Measurements from ENCODE around the gene ERAP2.
A peak's percentile ranks its signal among the peaks of the same experiment; 100 is the strongest.

Gene ERAP2

GRCh38 chr5:96933764-96934707 lies 57.7 kb downstream of the ERAP2 start:
- DNase-seq: no peak

DNA sequence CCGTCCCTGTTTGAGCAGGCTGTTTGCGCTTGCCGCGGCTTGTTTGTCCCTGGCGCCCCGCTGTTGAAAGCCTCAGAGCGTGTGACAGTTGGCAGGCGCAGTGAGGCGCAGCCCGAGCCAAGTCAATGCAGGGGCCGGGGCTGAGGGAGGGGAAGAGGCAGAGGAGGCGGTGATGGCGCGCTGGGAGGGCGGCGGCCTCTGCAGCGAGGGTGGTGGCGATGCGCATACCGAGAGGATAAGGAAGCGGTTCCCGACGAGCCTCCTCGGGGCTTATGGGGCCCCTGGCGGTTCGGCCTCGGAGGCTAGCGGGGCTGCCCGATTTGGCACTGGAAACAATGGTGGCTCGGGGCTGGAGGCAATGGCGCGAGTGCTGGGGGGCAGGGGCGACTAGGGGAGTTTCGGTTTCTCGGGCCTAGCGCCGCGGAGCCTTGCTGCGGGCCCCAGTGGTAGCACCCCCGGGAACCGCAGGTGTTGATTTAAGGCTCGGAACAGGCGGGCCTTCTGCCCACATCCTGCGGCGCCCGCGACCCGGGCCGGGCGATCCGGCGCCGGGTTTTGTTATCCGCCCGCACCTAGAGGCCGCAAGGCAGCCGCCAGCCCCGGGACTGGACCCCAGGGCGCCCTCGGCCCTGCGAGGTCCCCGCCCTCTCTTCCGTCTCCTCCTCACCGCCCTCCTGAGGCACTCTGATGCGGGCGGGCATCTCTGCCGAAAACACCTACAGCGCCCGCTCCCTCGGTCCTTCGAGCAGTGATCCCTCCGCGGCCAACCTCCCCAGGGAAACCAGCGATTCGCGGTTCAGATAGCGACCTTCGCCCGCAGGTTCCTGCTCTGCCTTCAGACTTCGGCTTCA lies 58.6 kb downstream of the ERAP2 start:
- DNase-seq: peak; percentile 75 to 83

DNA sequence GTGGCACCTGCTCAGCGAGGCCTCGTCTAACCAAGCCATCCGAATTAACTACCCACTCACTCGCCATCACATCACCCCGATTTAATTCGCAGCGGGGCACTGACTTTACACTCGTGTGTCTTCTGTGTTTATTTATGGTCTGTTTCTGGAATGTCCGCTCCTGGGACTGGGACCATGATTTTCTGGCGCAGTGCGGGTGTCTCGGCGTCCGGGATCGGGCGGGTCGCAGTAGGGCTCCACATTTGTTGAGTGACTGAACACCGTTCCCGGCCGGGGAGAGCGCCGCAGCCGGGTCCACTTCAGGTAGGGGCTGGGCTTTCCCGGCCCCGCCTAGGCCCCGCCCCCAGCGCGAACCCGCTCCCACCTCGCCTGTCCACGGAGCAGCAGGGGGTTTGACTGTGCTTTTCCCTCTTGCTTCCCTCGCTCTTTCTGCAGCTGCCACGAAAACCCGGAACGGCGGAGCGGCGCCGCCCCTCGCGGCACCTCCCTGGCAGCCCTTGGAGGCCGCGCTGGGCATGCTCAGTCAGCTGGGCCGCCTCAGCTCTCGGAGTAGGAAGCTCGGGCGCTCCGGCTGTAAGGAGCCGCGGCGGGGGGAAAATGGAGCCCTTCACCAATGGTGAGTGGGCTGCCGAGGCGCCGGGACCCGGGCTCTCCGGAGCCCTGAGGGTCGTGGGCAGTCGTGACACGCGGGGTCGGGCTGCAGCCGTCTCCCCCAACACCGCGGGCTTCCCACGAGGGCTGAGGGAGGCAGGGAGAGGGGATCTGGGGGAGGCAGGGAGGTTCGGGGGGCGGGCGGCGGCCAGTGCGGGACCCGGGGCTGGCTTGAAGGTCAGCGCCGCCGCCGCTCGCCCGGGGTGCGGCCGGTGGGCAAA lies 59.5 kb downstream of the ERAP2 start, which contains the start of gene LNPEP:
LNPEP (plus strand) TSS at position 522 of the 872 bp plus-strand sequence; CDS start at position 598, 76 bp downstream.
- peak; percentile 83 to 92 for DNase-seq

GRCh38 chr5:96936431-96937320 lies 60.4 kb downstream of the ERAP2 start:
- no peak for DNase-seq

DNA sequence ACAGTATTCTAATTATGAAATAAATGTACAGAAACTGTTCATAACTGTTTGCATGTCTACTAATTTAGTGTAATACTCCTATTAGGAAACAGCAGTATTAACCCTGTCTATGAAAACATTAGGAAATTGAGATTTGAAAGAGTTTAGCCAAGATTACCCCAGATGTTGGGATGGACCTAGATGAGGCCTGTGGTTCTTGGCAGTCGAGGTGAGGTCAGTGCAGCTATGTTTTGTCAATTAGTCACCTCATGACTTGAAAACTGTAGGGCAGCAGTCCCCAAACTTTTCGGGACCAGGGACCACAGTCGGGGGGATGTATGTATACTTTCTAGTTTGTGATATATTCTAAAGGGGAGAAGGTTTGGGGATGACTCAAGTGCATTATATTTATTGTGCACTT lies 64.3 kb downstream of the ERAP2 start:
- DNase-seq: no peak

DNA sequence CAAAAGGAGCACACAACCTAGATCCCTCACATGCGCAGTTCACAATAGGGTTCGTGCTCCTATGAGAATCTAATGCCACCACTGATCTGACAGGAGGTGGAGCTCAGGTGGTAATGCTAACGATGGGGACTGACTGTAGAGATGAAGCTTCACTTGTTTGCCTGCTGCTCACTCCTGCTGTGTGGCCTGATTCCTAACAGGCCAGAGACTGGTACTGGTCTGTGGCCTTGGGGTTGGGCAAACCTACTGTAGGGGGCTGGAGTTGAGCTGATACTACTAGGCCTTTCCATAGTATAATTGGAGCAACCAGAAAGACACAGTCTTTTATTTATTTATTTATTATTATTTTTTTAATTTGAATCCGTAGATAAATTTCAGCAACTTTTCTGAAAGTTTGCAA lies 64.8 kb downstream of the ERAP2 start:
- DNase-seq: no peak

DNA sequence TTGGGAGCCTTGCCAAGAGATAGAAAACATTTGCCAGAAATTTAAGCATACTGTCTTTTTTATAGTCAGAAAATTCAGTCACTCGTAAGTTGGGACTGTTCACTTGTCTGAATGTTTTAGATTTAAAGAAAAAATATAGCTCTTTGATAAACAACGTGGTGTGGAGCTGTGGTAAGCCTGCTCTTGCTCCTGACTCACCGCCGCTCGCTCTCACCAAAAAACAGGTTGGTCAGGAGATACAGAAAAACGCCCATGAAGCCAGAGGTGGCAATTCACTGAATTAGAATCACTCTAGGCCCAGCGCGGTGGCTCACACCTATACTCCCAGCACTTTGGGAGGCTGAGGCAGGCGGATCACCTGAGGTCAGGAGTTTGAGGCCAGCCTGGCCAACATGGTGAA lies 65.8 kb downstream of the ERAP2 start:
- no peak for DNase-seq

GRCh38 chr5:96942911-96943310 lies 66.6 kb downstream of the ERAP2 start:
- no peak for DNase-seq

GRCh38 chr5:96943799-96944198 lies 67.5 kb downstream of the ERAP2 start:
- DNase-seq: no peak

DNA sequence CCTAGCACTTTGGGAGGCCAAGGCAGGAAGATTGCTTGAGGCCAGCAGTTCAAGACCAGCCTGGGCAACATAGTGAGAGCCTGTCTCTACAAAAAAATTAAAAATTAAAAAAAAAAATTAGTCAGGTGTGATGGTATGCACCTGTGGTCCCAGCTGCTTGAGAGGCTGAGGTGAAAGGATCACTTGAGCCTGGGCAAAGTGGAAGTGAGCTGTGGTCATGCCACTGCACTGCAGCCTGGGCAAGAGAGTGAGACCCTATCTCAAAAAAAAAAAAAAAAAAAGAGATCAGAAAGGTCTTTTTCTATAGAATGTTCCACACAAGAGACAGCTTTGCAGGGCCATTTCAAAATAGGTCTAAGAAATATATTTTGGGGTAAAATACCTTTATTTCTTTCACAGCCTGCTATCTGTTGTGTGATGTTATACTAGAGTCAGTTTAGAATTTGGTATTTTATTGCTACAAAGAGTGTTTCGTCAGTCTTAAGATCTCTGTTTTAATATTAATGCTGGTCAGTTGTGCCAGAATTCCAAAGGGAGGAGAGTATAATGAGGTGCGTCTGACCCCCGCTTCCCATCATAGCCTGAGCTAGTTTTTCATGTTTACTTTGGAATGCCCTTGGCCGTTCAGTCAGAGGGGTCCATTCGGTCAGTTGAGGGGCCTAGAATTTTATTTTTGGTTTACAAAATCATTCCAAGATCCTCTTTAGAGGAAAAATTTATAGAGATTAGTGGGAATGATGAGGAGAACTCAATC lies 69.0 kb downstream of the ERAP2 start:
- no peak for DNase-seq

GRCh38 chr5:96946381-96946780 lies 70.1 kb downstream of the ERAP2 start:
- DNase-seq: no peak

DNA sequence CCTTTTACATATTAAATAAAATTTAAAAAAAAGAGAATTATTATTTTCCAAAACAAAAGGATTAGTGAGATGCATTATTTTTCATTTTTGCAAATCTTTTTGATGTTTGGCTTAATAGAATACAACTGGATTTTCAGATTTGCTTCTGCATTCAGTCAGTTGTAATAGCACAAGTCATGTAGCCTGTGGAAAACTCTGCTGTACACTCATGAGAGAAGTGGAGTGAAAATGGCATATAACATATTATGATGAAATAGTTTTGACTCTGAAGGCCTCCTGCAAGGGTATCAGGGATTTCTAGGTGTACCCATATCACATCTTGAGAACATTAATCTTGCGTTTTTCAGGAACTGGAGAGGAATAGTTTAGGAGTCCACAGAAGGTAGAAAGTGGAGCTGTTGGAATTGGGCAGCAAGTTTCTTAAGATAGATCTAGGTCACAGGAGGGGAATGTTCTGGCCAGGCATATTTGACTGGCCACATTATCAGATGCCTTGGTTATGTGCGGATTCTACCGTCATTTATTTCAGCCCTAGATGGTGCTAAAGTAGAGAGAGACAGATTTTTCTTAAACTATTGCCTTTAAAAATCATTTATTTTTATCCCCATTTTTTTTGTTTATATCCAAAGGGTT lies 75.9 kb downstream of the ERAP2 start:
- DNase-seq: no peak

- no peak for DNase-seq
Observed at GRCh38 chr5:96952974-96953730, 76.9 kb downstream of the ERAP2 start.

DNA sequence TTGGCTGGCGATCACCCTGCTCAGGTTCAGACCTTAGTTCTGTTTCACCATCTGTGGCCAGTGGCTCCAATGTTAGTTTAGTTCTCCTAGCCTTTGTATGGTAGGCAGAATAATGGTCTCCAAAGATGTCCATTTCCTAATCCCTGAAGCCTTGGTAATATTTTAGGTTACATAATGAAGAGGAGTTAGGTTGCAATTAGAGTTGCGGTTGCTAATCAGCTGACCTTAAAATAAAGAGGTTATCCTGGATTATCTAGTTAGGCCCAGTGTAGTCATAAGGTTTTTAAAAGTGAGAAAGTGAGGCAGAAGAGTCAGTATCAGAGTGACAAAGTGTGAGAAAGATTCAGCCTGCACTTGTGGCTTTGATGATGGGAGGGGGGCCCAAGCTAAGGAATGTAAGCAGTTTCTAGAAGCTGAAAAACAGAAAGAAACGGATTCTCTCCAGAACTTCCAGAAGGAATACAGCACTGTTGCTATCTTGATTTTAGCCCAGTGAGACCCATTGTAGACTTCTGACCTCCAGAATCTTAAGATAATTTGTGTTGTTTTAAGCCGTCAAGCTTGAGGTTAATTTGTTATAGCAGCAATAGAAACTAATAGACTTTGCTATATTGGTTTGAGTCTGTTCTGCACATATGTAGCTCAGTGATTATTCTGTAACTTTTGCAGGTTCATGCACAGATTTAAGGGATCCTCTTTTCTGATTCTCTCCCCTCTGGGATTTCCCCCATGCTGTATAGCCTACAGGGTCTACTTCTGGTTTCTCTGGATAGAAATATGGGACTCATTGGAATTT lies 81.2 kb downstream of the ERAP2 start:
- DNase-seq: no peak

DNA sequence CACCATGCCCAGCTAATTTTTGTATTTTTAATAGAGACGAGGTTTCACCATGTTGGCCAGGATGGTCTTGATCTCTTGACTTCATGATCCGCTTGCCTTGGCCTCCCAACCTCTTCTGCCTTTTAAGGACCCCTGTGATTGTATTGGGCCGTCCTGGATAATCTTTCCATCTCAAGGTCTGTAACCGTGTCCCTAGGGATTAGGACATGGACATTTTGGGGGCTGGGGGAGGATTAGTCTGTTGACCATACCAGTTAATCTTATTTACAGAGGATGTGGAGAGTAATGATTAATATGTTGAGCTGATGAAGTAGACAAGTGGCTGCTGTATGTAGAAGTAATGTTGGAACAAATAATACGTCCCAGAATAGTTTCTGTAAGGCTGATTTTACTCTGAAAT lies 82.7 kb downstream of the ERAP2 start:
- no peak for DNase-seq

DNA sequence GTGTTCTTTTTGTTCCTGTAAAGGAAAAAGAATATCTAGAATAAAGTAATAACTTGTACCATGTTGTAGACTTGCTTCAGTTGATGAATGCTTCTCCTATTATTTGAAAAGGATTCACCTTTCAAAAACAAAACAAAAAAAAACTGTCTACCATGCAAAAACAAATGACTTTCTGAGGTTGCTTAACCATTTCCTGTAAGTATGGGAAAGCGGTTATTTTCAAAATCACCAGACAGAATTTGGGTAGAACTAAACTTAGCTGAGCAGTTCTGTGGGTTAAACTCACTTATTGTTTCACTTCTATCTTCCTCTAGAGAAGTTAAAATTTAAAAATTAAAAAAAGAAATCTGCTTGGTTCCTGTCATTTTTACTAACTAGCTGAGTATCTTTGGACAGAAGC lies 84.8 kb downstream of the ERAP2 start:
- no peak for DNase-seq

GRCh38 chr5:96962540-96962991 lies 86.3 kb downstream of the ERAP2 start:
- DNase-seq: no peak

- DNase-seq: peak in 1 of 2 experiments; percentile 10
Observed at GRCh38 chr5:96963267-96963666, 87.0 kb downstream of the ERAP2 start.

GRCh38 chr5:96966801-96967200 lies 90.5 kb downstream of the ERAP2 start:
- DNase-seq: no peak
